Calu3 (cell line): Measurements from ENCODE around the gene NKTR. TPM values are rescaled to one million over a fixed set of nuclear protein-coding genes. Genes with fewer than 3 reads are reported as not detected.

ENCODE experiments used
- BruUV-seq: library from RNA; stranded (reverse); fragments of 400-500 nt; replicated peaks from 2 replicates; lab custom pipeline; 2021; lab: Mats Ljungman, UMichigan
- CTCF ChIA-PET: fragments of 300-600 bp; sonication (Branson Sonifier 250); formaldehyde crosslinking; loops from one replicate; lab custom pipeline; 2022; ENCODE audit warnings: antibody characterized with exemption; lab: Charles Lee
- DNase-seq: peaks from one replicate; pipeline ENCODE4 v3.0.0; 2022
- H3K27ac Mint-ChIP-seq: one replicate; pipeline ENCODE4 v1.8.0; 2022; ENCODE audit warnings: mixed read lengths; ENCODE audit not compliant: unreplicated experiment
- H3K27me3 Mint-ChIP-seq: one replicate; pipeline ENCODE4 v1.8.0; 2022; ENCODE audit warnings: mixed read lengths; ENCODE audit not compliant: unreplicated experiment
- H3K36me3 Mint-ChIP-seq: one replicate; pipeline ENCODE4 v1.8.0; 2022; ENCODE audit warnings: mild to moderate bottlenecking, moderate library complexity, mixed read lengths; ENCODE audit not compliant: insufficient read depth, unreplicated experiment
- H3K4me1 Mint-ChIP-seq: one replicate; pipeline ENCODE4 v1.8.0; 2022; ENCODE audit warnings: mild to moderate bottlenecking, low read depth, mixed read lengths; ENCODE audit not compliant: unreplicated experiment
- H3K4me3 Mint-ChIP-seq: one replicate; pipeline ENCODE4 v1.8.0; 2022; ENCODE audit warnings: mild to moderate bottlenecking, low read depth, moderate library complexity, mixed read lengths; ENCODE audit not compliant: unreplicated experiment
- H3K9me3 Mint-ChIP-seq: one replicate; pipeline ENCODE4 v1.8.0; 2022; ENCODE audit warnings: low read depth, mixed read lengths; ENCODE audit not compliant: unreplicated experiment
- intact Hi-C: fragments of 100-400 bp; cut with micrococcal nuclease; formaldehyde crosslinking; loops from one replicate; pipeline ENCODE4 v1.10.0; 2022; ENCODE audit not compliant: unreplicated experiment
- total RNA-seq: library from RNA; stranded (reverse); gene quantifications from 2 replicates; pipeline ENCODE4 v1.2.3, GENCODE V29; 2022
- TF ChIP-seq, protein P1 (sequence below): fragments of 200-600 bp; IDR thresholded peaks from one replicate; pipeline ENCODE4 v1.8.0; 2022; ENCODE audit warnings: antibody characterized with exemption; ENCODE audit not compliant: unreplicated experiment

NKTR gene
- total RNA-seq, 1 experiment from 2014 or later, result 70.0 TPM

GRCh38 chr3:42557854-42558253, 42.6 kb upstream of the NKTR start:
- no peak for DNase-seq
- peaks cover 15% of the 10 kb centered on the region for H3K36me3 Mint-ChIP-seq

DNA sequence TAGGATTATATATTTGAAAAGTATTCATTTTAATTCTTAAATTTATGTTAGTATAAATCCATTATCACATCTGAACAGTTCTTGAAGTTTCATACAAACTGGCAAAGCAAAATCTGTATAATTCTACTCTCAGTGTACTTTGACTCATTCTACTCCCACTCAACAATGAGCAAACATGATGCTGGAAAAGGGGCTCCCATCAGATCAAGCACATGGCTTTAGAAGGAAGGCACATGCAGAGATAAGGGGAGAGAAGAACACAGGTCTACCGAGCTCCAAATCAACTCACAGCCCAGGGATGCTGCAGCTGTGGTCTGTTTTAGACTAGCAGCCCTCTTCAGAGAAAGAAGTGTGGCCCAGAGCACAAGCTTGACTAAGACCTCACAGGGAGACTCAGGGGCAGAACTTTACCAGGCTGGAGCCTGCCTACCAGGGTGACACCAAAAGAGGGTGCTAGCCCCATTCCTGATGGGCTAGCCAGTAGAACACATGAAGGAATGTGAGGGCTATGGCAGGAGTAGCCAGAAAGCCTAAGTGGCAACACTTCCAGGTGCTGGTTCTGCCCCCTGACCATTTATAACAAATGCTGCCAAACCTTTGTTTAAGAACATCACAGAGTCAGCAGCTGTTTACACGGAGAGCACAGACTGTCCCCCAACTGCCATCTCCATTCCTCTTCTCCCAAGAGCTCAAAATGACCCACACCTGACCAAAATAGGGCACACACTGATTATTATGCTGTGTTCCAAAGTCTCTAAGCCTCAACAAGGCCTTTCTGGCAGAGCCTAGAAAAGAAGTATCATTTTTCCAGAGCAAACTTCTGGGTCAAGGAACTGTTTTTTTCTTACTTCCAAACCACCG, 38.2 kb upstream of the NKTR start:
- no peak for DNase-seq
- Mint-ChIP-seq H3K27me3 (no peaks in the 10 kb centered on the region), H3K4me1 (no peaks in the 10 kb centered on the region), H3K9me3 (no peaks in the 10 kb centered on the region), H3K36me3 (peaks cover 25% of the 10 kb centered on the region), H3K27ac (no peak overlapping the region), H3K4me3 (no peak overlapping the region)
- CTCF ChIA-PET, result no interaction called here
- BruUV-seq, result no TSS peak
- intact Hi-C loops, result no loop called here
- TF ChIP-seq, protein P1, sequence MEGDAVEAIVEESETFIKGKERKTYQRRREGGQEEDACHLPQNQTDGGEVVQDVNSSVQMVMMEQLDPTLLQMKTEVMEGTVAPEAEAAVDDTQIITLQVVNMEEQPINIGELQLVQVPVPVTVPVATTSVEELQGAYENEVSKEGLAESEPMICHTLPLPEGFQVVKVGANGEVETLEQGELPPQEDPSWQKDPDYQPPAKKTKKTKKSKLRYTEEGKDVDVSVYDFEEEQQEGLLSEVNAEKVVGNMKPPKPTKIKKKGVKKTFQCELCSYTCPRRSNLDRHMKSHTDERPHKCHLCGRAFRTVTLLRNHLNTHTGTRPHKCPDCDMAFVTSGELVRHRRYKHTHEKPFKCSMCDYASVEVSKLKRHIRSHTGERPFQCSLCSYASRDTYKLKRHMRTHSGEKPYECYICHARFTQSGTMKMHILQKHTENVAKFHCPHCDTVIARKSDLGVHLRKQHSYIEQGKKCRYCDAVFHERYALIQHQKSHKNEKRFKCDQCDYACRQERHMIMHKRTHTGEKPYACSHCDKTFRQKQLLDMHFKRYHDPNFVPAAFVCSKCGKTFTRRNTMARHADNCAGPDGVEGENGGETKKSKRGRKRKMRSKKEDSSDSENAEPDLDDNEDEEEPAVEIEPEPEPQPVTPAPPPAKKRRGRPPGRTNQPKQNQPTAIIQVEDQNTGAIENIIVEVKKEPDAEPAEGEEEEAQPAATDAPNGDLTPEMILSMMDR, result no peak

More at GRCh38 chr3:42557854-42558253, 42.6 kb upstream of the NKTR start:
- intact Hi-C loops, result no loop called here
- Mint-ChIP-seq H3K4me1 (no peaks in the 10 kb centered on the region), H3K27me3 (no peaks in the 10 kb centered on the region), H3K9me3 (no peaks in the 10 kb centered on the region), H3K27ac (no peak overlapping the region), H3K4me3 (no peak overlapping the region)
- CTCF ChIA-PET, result no interaction called here
- no TSS peak for BruUV-seq
- TF ChIP-seq, protein P1, result no peak

GRCh38 chr3:42569593-42570142, 30.8 kb upstream of the NKTR start:
- Mint-ChIP-seq H3K4me3 (no peak overlapping the region), H3K27ac (no peak overlapping the region), H3K9me3 (no peaks in the 10 kb centered on the region), H3K4me1 (no peaks in the 10 kb centered on the region), H3K36me3 (peaks cover 28% of the 10 kb centered on the region), H3K27me3 (no peaks in the 10 kb centered on the region)
- DNase-seq, result no peak
- BruUV-seq, result no TSS peak
- CTCF ChIA-PET, result no interaction called here
- TF ChIP-seq, protein P1, result no peak
- intact Hi-C loops, result loop anchor here (10.0 kb wide), 1 partner anchor 175 kb away; no protein-coding TSS in a partner anchor

- Mint-ChIP-seq H3K4me1 (no peaks in the 10 kb centered on the region), H3K4me3 (no peak overlapping the region), H3K27ac (no peak overlapping the region), H3K27me3 (no peaks in the 10 kb centered on the region), H3K36me3 (peaks cover 14% of the 10 kb centered on the region), H3K9me3 (no peaks in the 10 kb centered on the region)
- BruUV-seq, result no TSS peak
- peak; percentile 63 for DNase-seq
- intact Hi-C loops, result loop anchor here (10.0 kb wide), 1 partner anchor 173 kb away; no protein-coding TSS in a partner anchor
- CTCF ChIA-PET, result interaction anchor here (0.7 kb wide), 1 partner anchor 28 kb away, joined by 4 read pairs; no protein-coding TSS in a partner anchor
- TF ChIP-seq, protein P1, result peak; percentile 33
Measured at GRCh38 chr3:42572278-42572677, 28.2 kb upstream of the NKTR start.
